ENCODE data around the gene CEP104. TPM values are rescaled to one million over a fixed set of nuclear protein-coding genes. Genes with fewer than 3 reads are reported as not detected.

CEP104 gene
- total and polyA plus RNA-seq, 10 of the 15 experiments (the other 5 are each of a cell fraction or from before 2014, with no cell fraction given): 7.2 to 34.8 (median 19.3) TPM

DNA sequence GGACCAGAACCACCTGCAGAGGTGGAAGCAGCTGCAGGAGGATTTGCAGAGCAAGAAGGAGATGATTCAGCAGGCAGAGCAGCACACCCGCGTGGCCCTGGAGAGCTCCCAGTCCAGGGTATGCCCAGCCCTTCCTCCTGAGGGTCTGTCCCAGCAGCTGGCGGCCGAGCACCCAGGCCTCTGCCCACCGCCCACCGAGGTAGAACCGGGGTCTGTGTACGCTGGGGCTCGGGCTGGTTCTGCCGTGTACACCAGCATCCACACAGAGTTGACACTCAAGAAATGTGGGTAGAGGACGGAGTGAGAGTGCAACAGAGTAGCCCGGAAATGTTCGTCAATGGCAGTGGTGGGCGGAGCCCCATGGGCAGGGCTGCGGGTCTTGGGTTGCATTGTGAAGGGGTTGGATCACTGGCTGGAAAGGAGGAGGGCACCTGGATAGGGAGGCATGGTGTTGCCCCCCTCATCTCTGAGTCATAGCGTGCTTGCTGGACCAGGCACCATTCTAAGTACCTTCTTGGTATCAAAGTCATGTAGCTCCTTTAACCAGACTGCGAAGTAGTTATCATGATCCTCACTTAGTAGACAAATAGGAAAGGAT lies 89.6 kb downstream of the CEP104 start:
- no peak overlapping the region for H3K4me2 ChIP-seq (ENCODE audit: control insufficient read depth, insufficient read depth)
- H3K36me3 ChIP-seq (ENCODE audit: control insufficient read depth in 2 of 2, insufficient read depth in 2 of 2, low read length in 1 of 2): no peaks in the 10 kb centered on the region
- no peaks in the 10 kb centered on the region for H3K79me2 ChIP-seq (ENCODE audit: control insufficient read depth, insufficient read depth, low read length)
- CTCF ChIA-PET: no interaction called here
- no peak overlapping the region for H3K4me3 ChIP-seq
- no TSS peak for BruUV-seq (replicated peaks)
- FAIRE-seq (no peak), DNase-seq (ENCODE audit: low read depth, low spot score) (no peak), ATAC-seq (no peak)
- intact Hi-C loops (cut with micrococcal nuclease; ENCODE audit: unreplicated experiment): no loop called here
- peaks cover 5% of the 10 kb centered on the region; the same call in 1 of the 2 replicates for H3K4me1 ChIP-seq (ENCODE audit: control insufficient read depth, insufficient read depth, low read length)
- WGBS (ENCODE audit: insufficient coverage, insufficient replicate concordance, low lambda C conversion rate, missing lambda C conversion rate): 44% methylated on average over 17 of the region's 17 CpGs
- H2AFZ ChIP-seq (ENCODE audit: control insufficient read depth, low read depth, low read length): no peak overlapping the region
- no peaks in the 10 kb centered on the region for H4K20me1 ChIP-seq (ENCODE audit: control insufficient read depth, insufficient read depth)
- H3K9ac ChIP-seq (ENCODE audit: control insufficient read depth, insufficient read depth, low read length): no peak overlapping the region
- RAD21 ChIA-PET (ENCODE audit: unreplicated experiment): no interaction called here
- in situ Hi-C loops (cut with MboI): no loop called here
- no peaks in the 10 kb centered on the region; a peak in 1 of 4 replicates for H3K27me3 ChIP-seq (replicated peaks in 1 of 2; ENCODE audit: control insufficient read depth in 2 of 2, insufficient read depth in 2 of 2, low read length in 1 of 2)
- H3K9me3 ChIP-seq (replicated peaks; ENCODE audit: control insufficient read depth, insufficient read depth, low read length): no peaks in the 10 kb centered on the region
- no peak overlapping the region for H3K27ac ChIP-seq (ENCODE audit: control insufficient read depth, insufficient read depth)
- TF ChIP-seq KDM1A (IDR thresholded peaks at IDR 0.05; ENCODE audit: borderline replicate concordance): no peak
- POLR2A ChIA-PET: interaction anchor here (0.7 kb wide), 1 partner anchor 109 kb away, joined by 3 read pairs; no protein-coding TSS in a partner anchor
- SMC1A ChIA-PET (ENCODE audit: uncharacterized antibody, unreplicated experiment): interaction anchor here (1.2 kb wide), 1 partner anchor 37 kb away, joined by 3 read pairs; no protein-coding TSS in a partner anchor

DNA sequence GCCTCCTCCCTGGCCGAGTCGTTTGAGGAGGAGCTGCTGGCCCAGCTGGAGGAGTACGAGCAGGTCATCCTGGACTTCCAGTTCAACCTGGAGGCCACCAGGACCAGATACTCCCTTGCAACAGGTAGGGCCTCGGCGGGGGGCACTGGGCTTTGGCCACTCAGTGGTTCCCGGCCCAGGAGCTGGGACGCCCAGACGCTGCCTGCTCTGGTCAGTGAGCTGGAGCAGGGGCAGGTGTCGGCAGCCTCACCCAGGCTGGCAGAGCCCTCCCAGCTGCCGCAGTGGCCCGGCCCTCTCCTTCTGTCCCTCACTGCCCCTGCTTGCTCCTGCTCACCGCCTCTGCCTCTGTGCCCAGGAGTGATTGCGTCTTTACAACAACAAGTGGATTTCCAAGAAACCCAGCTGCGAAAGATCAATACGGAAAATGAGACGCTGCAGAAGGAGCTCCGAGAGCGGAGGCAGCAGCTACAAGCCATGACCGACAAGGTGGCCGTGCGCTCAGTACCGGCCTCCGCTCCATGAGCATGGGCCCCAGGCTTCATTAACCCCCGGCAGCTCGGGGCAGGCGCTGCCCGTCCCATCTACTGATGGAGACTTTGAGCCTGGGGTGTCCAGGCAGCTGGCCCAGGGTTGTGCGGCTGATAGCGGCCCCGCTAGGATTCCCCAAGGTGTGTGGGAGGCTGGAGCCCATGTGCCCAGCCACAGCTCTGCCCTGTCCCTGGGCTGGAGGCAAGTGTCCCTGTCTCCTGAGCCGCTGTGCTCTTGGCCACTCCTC lies 93.5 kb downstream of the CEP104 start:
- Histone ChIP-seq H3K9me3 (replicated peaks; ENCODE audit: control insufficient read depth, insufficient read depth, low read length) (no peaks in the 10 kb centered on the region), H3K36me3 (ENCODE audit: control insufficient read depth in 2 of 2, insufficient read depth in 2 of 2, low read length in 1 of 2) (no peaks in the 10 kb centered on the region), H3K27me3 (replicated peaks in 1 of 2; ENCODE audit: control insufficient read depth in 2 of 2, insufficient read depth in 2 of 2, low read length in 1 of 2) (no peaks in the 10 kb centered on the region), H3K9ac (ENCODE audit: control insufficient read depth, insufficient read depth, low read length) (no peak overlapping the region), H3K27ac (ENCODE audit: control insufficient read depth, insufficient read depth) (no peak overlapping the region), H2AFZ (ENCODE audit: control insufficient read depth, low read depth, low read length) (no peak overlapping the region), H3K4me3 (no peak overlapping the region), H4K20me1 (ENCODE audit: control insufficient read depth, insufficient read depth) (no peaks in the 10 kb centered on the region), H3K79me2 (ENCODE audit: control insufficient read depth, insufficient read depth, low read length) (no peaks in the 10 kb centered on the region), H3K4me1 (ENCODE audit: control insufficient read depth, insufficient read depth, low read length) (no peaks in the 10 kb centered on the region), H3K4me2 (ENCODE audit: control insufficient read depth, insufficient read depth) (no peak overlapping the region)
- CTCF ChIA-PET: no interaction called here
- in situ Hi-C loops (cut with MboI): no loop called here
- SMC1A ChIA-PET (ENCODE audit: uncharacterized antibody, unreplicated experiment): no interaction called here
- RAD21 ChIA-PET (ENCODE audit: unreplicated experiment): no interaction called here
- no peak for FAIRE-seq
- DNase-seq (ENCODE audit: low read depth, low spot score): no peak
- ATAC-seq: no peak
- intact Hi-C loops (cut with micrococcal nuclease; ENCODE audit: unreplicated experiment): no loop called here
- TF ChIP-seq HDGF (IDR thresholded peaks at IDR 0.05) (no peak), KLF5 (IDR thresholded peaks at IDR 0.05; ENCODE audit: partially characterized antibody) (no peak), CTCF (IDR thresholded peaks at IDR 0.05 in 2 of 3, conservative IDR thresholded peaks at IDR 0.05 in 1 of 3; ENCODE audit: control insufficient read depth in 2 of 3, extremely low read depth in 1 of 3, insufficient read depth in 1 of 3, low read depth in 3 of 3, low read length in 3 of 3) (no peak)
- no TSS peak for BruUV-seq (replicated peaks)
- 45% methylated on average over 31 of the region's 31 CpGs for WGBS (ENCODE audit: insufficient coverage, insufficient replicate concordance, low lambda C conversion rate, missing lambda C conversion rate)
- POLR2A ChIA-PET: no interaction called here
